Frontal cortex (tissue), 4 donors: ENCODE data around the gene GALNT8. TPM values are rescaled to one million over a fixed set of nuclear protein-coding genes. Genes with fewer than 3 reads are reported as not detected.
"Not testable (repeated sequence)": the region's sequence is repeated elsewhere in the genome, so short reads cannot be mapped to it uniquely, and the experiment has no call there.

Experiments
- DNase-seq, 2 donors: peaks; one replicate each; pipeline ENCODE4 v3.0.0; 2012; ENCODE audit warnings: low spot score in 2 of 2
- FAIRE-seq: peaks from 2 replicates; lab custom pipeline; 2012; peaks lifted over from hg19 to GRCh38; lab: Jason Lieb, UNC
- total RNA-seq: library from RNA; depleted of rRNA; stranded (reverse); fragments of >200 nt; gene quantifications from one replicate; pipeline ENCODE4 v1.2.3, GENCODE V29; 2014
- donor health status: control.
- donor health status: control.
- donor health status: control.

Gene GALNT8, protein sequence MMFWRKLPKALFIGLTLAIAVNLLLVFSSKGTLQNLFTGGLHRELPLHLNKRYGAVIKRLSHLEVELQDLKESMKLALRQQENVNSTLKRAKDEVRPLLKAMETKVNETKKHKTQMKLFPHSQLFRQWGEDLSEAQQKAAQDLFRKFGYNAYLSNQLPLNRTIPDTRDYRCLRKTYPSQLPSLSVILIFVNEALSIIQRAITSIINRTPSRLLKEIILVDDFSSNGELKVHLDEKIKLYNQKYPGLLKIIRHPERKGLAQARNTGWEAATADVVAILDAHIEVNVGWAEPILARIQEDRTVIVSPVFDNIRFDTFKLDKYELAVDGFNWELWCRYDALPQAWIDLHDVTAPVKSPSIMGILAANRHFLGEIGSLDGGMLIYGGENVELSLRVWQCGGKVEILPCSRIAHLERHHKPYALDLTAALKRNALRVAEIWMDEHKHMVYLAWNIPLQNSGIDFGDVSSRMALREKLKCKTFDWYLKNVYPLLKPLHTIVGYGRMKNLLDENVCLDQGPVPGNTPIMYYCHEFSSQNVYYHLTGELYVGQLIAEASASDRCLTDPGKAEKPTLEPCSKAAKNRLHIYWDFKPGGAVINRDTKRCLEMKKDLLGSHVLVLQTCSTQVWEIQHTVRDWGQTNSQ
- 57.5 TPM for total RNA-seq

- FAIRE-seq (no peak), DNase-seq (no peak)
Measured at GRCh38 chr12:4719821-4720636, at the start of gene GALNT8. Gene GALNT8, plus strand, starts transcription at chr12:4720400. Its CDS starts 278 bp downstream, at chr12:4720678.

DNA sequence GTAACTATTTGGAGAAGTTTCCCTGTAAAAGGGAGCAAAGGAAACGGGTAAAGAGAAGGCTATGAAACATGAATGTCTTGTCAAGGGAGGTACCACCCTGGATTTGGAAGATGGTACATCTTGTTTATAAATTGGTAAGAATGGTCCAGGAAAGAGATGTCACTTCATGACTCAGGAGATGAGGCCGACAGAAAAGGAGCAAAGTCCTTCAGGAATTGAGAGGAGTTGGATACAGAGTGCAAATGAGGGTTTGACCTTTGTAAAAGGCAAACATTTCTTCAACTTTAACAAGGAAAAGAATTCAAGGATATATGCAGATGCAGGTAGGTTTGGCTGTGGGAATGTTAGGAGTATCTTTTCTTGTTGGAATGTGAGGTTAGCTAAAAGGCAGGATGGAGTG lies 40.5 kb upstream of the GALNT8 start:
- no peak for DNase-seq
- FAIRE-seq = no peak

GRCh38 chr12:4681732-4682131 lies 38.5 kb upstream of the GALNT8 start:
- DNase-seq = no peak
- peak; percentile 96 for FAIRE-seq

DNA sequence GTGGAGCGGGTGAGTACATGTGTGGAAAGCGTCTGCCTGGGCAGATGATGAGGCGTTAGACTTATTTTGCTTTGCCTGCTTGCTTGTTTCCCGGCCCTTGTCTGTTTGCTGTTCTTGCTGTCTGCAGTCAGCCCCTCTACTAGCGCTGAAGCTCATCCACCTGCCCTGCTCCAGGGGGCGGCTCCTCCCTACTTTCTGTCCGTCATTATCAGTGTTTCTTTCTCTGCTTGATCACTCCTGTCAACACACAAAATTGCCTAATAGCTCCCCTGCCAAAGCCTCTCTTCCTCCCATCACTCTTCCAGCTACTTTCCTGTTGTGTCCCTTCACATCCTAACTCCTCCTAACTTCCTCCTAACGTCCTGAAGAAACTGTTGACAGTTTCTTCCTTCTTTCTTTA lies 34.9 kb upstream of the GALNT8 start:
- FAIRE-seq (no peak), DNase-seq (no peak)

DNA sequence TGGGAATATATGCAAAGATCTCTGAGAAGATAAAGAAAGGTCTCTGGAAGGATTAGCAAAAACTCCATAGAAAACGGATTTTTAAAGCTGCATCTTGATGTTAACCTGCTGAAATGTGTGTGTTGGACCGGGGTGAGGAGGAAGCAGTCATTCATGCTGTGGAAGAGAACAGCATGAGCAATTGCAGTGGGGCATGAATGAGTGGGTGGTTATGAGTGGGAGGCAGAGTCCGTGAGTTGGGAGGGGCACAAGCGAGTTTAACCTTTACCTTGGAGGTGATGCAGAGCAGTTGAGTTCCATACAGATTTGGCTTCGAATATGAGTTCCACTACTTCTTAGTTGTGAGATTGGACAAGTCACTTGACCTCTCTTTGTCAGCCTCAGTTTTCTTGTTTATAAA lies 29.4 kb upstream of the GALNT8 start:
- no peak for DNase-seq
- FAIRE-seq = no peak

DNA sequence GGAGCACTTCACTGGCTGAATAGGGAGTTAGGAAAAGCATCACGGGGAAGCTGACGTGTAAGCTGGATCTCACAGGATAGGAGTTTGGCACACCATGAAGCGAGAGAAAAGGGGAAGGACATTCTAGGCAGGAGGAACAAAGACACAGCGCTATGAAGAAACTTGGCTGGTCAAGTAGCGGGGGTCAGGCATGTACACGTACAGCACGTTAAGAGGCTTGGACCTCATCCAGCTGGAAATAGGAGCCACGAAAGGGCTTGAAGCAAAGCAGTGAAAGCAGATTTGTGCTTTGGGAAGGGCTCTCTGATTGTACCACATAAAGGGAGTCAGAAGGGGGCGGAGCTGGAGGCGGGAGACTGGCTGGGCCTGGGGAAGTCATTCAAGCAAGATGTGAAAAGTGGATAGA lies 19.6 kb upstream of the GALNT8 start:
- DNase-seq = peak in 1 of 2 donors; percentile 14
- no peak for FAIRE-seq

DNA sequence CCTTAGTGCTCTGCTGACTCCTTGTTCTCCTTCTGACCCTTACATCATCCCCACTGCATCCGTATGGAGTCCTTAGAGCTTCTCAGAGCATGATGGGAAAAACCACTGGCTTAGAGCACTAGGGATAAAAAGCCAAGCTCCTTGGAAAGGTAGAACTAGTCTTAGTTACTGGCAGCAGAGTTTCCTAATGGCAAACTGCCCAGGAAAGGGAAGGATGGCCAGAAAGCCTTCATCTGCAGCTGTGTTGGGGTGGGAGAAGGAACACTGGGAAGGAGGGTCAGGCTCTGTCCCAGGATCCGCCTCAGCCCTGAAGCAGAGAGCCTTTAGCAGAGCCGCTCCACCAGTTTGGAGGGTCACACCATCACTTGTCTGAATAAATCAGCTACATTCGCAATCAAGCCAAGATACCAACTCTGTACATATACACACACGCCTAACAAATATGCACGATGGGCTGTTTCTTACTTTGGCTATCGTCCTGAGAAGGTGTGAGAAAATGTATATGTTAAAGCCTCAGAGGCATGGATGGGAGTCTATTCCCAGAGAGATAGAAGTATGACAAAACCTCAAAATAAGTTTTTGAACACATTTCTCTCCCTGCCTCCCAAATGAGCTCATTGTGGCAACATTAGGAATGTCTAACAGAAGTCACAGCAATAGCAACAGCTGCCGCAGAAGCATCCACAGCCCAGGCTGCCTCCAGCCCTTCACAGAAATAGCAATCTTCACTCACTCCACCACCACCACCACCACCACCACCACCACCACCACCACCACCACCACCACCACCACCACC lies 18.6 kb upstream of the GALNT8 start:
- DNase-seq (no peak), FAIRE-seq (no peak)

DNA sequence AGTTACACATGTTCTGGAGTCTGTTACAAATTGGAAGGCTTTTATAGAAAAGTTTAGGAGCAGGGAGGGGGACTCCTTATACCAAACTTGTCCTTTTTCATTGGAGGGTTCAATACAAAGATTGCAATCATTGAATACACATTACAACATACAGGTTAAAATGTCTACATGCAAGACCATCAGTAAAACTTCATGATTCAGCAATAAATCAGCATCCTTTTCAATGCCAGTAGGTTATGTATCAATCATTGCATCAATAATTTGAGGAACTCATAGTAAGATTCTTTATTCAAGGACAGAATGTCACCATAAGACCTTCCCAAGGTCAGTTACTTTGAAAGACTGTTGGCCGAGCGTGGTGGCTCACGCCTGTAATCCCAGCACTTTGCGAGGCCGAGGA lies 16.5 kb upstream of the GALNT8 start:
- no peak for DNase-seq
- FAIRE-seq = no peak

GRCh38 chr12:4705824-4706223 lies 14.4 kb upstream of the GALNT8 start:
- DNase-seq = no peak
- FAIRE-seq = no peak

- DNase-seq = no peak
- no peak for FAIRE-seq
Measured at GRCh38 chr12:4707306-4707705, 12.9 kb upstream of the GALNT8 start.

DNA sequence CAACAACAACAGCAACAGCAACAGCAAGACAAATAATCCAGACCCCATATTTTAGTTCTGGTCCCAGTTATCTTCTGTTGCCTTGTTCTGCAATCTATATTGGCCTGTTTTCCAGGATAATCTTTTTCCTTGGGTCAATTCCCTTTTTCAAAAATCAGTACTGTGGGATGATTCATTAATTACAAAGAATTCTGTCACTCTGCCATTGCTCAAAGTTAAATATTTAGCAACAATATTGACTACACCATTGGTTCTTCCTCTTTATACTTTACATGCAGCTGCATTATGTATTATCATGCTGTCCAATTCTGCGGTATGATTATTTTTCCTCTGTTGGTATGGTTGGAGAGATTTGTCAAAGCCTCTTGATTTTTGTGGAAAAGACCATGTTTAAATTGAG lies 10.1 kb upstream of the GALNT8 start:
- no peak for DNase-seq
- no peak for FAIRE-seq

- FAIRE-seq = no peak
Measured at GRCh38 chr12:4714879-4715278, 5.3 kb upstream of the GALNT8 start.

GRCh38 chr12:4717806-4718205 lies 2.4 kb upstream of the GALNT8 start:
- no peak for FAIRE-seq
- no peak for DNase-seq

More at GRCh38 chr12:4714879-4715278, 5.3 kb upstream of the GALNT8 start:
- DNase-seq = no peak

DNA sequence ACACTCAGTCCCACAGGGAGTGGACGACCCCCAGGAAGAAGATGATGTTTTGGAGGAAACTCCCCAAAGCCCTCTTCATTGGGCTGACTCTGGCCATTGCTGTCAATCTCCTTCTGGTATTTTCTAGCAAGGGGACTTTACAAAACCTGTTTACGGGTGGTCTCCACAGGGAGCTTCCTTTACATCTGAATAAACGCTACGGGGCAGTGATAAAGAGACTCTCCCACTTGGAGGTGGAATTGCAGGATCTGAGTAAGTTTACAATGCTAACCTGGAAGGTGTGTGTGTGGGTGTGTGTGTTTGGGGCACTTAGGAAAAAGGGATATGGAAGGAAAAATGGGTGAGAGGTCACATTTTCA lies 416 bp downstream of the GALNT8 start:
- no peak for DNase-seq
- FAIRE-seq = no peak

- not testable (repeated sequence) for FAIRE-seq, DNase-seq
Measured at GRCh38 chr12:4721587-4721986, 1.4 kb downstream of the GALNT8 start.

GRCh38 chr12:4723226-4723625 lies 3.0 kb downstream of the GALNT8 start:
- DNase-seq (no peak), FAIRE-seq (no peak)

DNA sequence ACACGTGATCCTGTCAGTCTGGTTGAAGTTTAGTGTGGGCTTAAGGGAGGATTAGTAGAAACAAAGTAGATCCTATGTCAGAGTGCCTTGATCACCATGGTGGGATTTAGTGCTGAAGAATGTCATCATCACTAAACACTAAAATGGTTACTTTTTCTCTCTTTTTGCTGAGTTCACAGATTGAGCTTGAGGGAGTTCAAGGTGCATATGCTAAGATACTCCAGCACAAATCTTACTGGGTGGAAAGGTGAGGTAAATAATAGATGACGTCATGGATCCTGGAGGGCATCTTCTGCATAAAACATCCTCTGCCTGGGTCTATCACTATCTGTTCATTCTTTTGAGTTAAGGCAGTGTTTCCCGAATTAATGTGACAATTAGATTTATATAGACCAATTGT lies 4.9 kb downstream of the GALNT8 start:
- FAIRE-seq = no peak
- no peak for DNase-seq

DNA sequence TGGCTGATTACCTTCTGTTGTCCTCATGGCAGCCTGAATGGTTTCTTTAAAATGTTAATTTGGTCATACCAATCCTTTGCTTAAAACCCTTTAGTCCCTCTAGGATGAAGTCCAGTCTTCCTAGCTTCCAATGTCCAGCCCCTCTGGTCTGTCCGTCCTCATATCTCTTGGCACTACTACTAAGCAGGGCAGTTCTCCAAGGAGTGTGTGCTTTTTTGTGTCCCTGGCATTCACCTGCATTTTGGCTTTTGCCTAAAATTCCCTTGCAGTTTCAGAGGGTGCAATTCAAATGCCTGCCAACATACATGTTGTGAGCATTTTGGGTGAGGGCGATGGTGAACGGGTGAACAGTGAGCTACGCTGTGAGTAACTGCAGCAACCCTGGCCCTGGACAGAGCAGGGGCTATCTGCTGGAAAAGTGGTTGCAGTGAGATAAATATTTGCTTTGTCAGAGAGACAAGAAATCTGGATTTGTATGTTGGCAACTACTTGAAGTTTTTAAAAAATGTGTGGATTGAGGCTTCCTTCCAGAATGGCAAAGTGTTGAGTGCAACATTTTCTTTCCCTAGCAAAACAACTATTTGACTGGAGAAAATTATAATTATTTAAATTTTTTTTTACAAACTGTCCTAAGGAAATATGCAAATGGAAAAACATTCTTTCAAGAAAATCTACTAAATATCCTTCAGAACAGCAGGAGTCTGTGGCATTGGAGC lies 14.6 kb downstream of the GALNT8 start:
- DNase-seq = no peak
- no peak for FAIRE-seq

GRCh38 chr12:4736091-4736490 lies 15.9 kb downstream of the GALNT8 start:
- FAIRE-seq = no peak
- DNase-seq = no peak
